IMR-90 (cell line): ENCODE data around the gene GRAMD2A. TPM values are rescaled to one million over a fixed set of nuclear protein-coding genes. Genes with fewer than 3 reads are reported as not detected.

Source experiments
- ATAC-seq: fragments of 200-7000 bp; cut with Tn5 transposase; 2 replicates; pipeline ENCODE4 v1.9.1; 2020; ENCODE audit warnings: low read depth, mild to moderate bottlenecking, moderate library complexity
- BruUV-seq: library from RNA; stranded (reverse); fragments of 400-500 nt; replicated peaks from 2 replicates; lab custom pipeline; 2021; lab: Mats Ljungman, UMichigan
- CTCF ChIA-PET: fragments of 300-600 bp; formaldehyde crosslinking; extraction: SDS; loops from one replicate; lab custom pipeline; 2021; ENCODE audit warnings: antibody characterized with exemption; lab: Yijun Ruan, JAX
- POLR2A ChIA-PET: fragments of 300-600 bp; sonication (Branson Sonifier 250); formaldehyde crosslinking; loops from one replicate; lab custom pipeline; 2022; ENCODE audit warnings: antibody characterized with exemption; ENCODE audit not compliant: unreplicated experiment; lab: Charles Lee
- DNase-seq: peaks from one replicate; pipeline ENCODE4 v3.0.0; 2013
- H2AFZ ChIP-seq: replicated peaks from 2 replicates; pipeline ENCODE3; 2013; ENCODE audit warnings: low read length, mild to moderate bottlenecking; ENCODE audit not compliant: poor library complexity
- H2AK5ac ChIP-seq: 2 replicates; pipeline ENCODE4 v1.6.1; 2013; ENCODE audit warnings: low read depth, low read length, inconsistent platforms
- H2AK9ac ChIP-seq: replicated peaks from 2 replicates; pipeline ENCODE3; 2013; ENCODE audit warnings: mild to moderate bottlenecking, low read depth, low read length, moderate library complexity; ENCODE audit not compliant: poor library complexity
- H2BK120ac ChIP-seq: 2 replicates; pipeline ENCODE4 v1.6.1; 2013; ENCODE audit warnings: low read depth, low read length, inconsistent platforms
- H2BK15ac ChIP-seq: 3 replicates; pipeline ENCODE4 v1.6.1; 2013; ENCODE audit warnings: low read depth, low read length, inconsistent platforms
- H2BK20ac ChIP-seq: 2 replicates; pipeline ENCODE4 v1.6.1; 2013; ENCODE audit warnings: low read depth, mild to moderate bottlenecking, inconsistent platforms, low read length, moderate library complexity
- H2BK5ac ChIP-seq: 2 replicates; pipeline ENCODE4 v1.6.1; 2013; ENCODE audit warnings: mild to moderate bottlenecking, low read depth, low read length, inconsistent platforms; ENCODE audit not compliant: poor library complexity, severe bottlenecking
- H3K14ac ChIP-seq: replicated peaks from 2 replicates; pipeline ENCODE4 v1.6.1; 2013; ENCODE audit warnings: low read depth, low read length, inconsistent platforms
- H3K18ac ChIP-seq: 2 replicates; pipeline ENCODE4 v1.6.1; 2013; ENCODE audit warnings: low read depth, low read length, control low read depth
- H3K23ac ChIP-seq: 2 replicates; pipeline ENCODE4 v1.6.1; 2013; ENCODE audit warnings: low read depth, low read length, inconsistent platforms
- H3K27ac ChIP-seq: 2 replicates; pipeline ENCODE4 v1.5.1; 2013; ENCODE audit warnings: mild to moderate bottlenecking, control low read depth, low read length; ENCODE audit not compliant: insufficient read depth
- H3K27me3 ChIP-seq: 2 replicates; pipeline ENCODE4 v1.6.1; 2013; ENCODE audit warnings: low read length; ENCODE audit not compliant: control insufficient read depth, insufficient read depth
- H3K36me3 ChIP-seq: 2 replicates; pipeline ENCODE4 v1.6.1; 2013; ENCODE audit warnings: low read length, mixed read lengths; ENCODE audit not compliant: control insufficient read depth, insufficient read depth
- H3K4ac ChIP-seq: 2 replicates; pipeline ENCODE4 v1.6.1; 2013; ENCODE audit warnings: low read depth, low read length, inconsistent platforms
- H3K4me1 ChIP-seq: 2 replicates; pipeline ENCODE4 v1.6.1; 2013; ENCODE audit warnings: low read length, mixed read lengths; ENCODE audit not compliant: control insufficient read depth, insufficient read depth
- H3K4me2 ChIP-seq: 2 replicates; pipeline ENCODE4 v1.6.1; 2013; ENCODE audit warnings: low read depth, mild to moderate bottlenecking, control low read depth, low read length, moderate library complexity
- H3K4me3 ChIP-seq: 2 replicates; pipeline ENCODE4 v1.5.1; 2013; ENCODE audit warnings: low read depth, mild to moderate bottlenecking, control low read depth, low read length, moderate library complexity; ENCODE audit not compliant: insufficient read depth
- H3K56ac ChIP-seq: 2 replicates; pipeline ENCODE4 v1.6.1; 2013; ENCODE audit warnings: low read length, inconsistent platforms; ENCODE audit not compliant: insufficient read depth; ENCODE audit errors: extremely low read depth
- H3K79me1 ChIP-seq, 2 experiments: 2 replicates each; pipeline ENCODE4 v1.6.1; 2013; ENCODE audit warnings: low read length in 2 of 2, inconsistent platforms in 1 of 2, low read depth in 1 of 2
- H3K9ac ChIP-seq: 2 replicates; pipeline ENCODE4 v1.6.1; 2013; ENCODE audit warnings: low read depth, low read length, control low read depth
- H3K9me1 ChIP-seq: 2 replicates; pipeline ENCODE4 v1.6.1; 2013; ENCODE audit warnings: low read length, inconsistent platforms; ENCODE audit not compliant: insufficient read depth
- H3K9me3 ChIP-seq: 2 replicates; pipeline ENCODE4 v1.6.1; 2013; ENCODE audit warnings: low read length; ENCODE audit not compliant: control insufficient read depth, insufficient read depth
- H4K20me1 ChIP-seq: 2 replicates; pipeline ENCODE4 v1.6.1; 2013; ENCODE audit warnings: low read length, inconsistent platforms; ENCODE audit not compliant: insufficient read depth
- H4K5ac ChIP-seq: 2 replicates; pipeline ENCODE4 v1.6.1; 2013; ENCODE audit warnings: mild to moderate bottlenecking, low read depth, low read length, control low read depth
- H4K8ac ChIP-seq, 2 experiments: 2 replicates each; pipeline ENCODE4 v1.6.1; 2013; ENCODE audit warnings: low read depth in 2 of 2, low read length in 2 of 2, control low read depth in 1 of 2, inconsistent platforms in 1 of 2
- H4K91ac ChIP-seq: 2 replicates; pipeline ENCODE4 v1.6.1; 2013; ENCODE audit warnings: low read depth, low read length, inconsistent platforms; ENCODE audit not compliant: insufficient read depth
- BHLHE40 ChIP-seq: fragments of 150-350 bp; IDR thresholded peaks from 2 replicates; pipeline ENCODE4 v1.6.1; 2016; ENCODE audit warnings: mild to moderate bottlenecking, low read depth, low read length
- CHD1 ChIP-seq: IDR thresholded peaks from 2 replicates; pipeline ENCODE4 v1.6.1; 2012; ENCODE audit warnings: low read depth, low read length, improper control_type of control experiment
- FOS ChIP-seq: fragments of 150-350 bp; IDR thresholded peaks from 2 replicates; pipeline ENCODE4 v1.6.1; 2016; ENCODE audit warnings: low read depth, low read length
- MAFK ChIP-seq: IDR thresholded peaks from 2 replicates; pipeline ENCODE4 v1.6.1; 2012; ENCODE audit warnings: low read depth, low read length, improper control_type of control experiment
- NFE2L2 ChIP-seq: fragments of 150-350 bp; IDR thresholded peaks from 2 replicates; pipeline ENCODE4 v1.6.1; 2016; ENCODE audit warnings: low read depth, mild to moderate bottlenecking, low read length
- POLR2A ChIP-seq: IDR thresholded peaks from 2 replicates; pipeline ENCODE4 v1.6.1; 2012; ENCODE audit warnings: mild to moderate bottlenecking, low read depth, low read length
- RCOR1 ChIP-seq: IDR thresholded peaks from 2 replicates; pipeline ENCODE4 v1.6.1; 2012; ENCODE audit warnings: mild to moderate bottlenecking, low read length, improper control_type of control experiment; ENCODE audit not compliant: insufficient replicate concordance
- USF2 ChIP-seq: fragments of 150-350 bp; IDR thresholded peaks from 2 replicates; pipeline ENCODE4 v1.6.1; 2017; ENCODE audit warnings: mild to moderate bottlenecking, antibody characterized with exemption, low read length, low read depth
- WGBS, 2 experiments: methylation state at CpG; one replicate each; pipeline versions ENCODE4 v1.1.5 to v1.1.7; 2013; ENCODE audit warnings: missing lambda C conversion rate in 2 of 2; ENCODE audit not compliant: insufficient read length in 1 of 2; ENCODE audit errors: extremely low coverage in 2 of 2; 5-methylcytosine and 5-hydroxymethylcytosine counted together
- dilution Hi-C: fragments of 300-500 bp; cut with HindIII; formaldehyde crosslinking; loops from one replicate; pipeline ENCODE4 v1.14.3; 2018; ENCODE audit warnings: low sequenced_read_pairs; ENCODE audit not compliant: unreplicated experiment
- in situ Hi-C: fragments of 300-500 bp; cut with MboI; formaldehyde crosslinking; loops from 3 replicates; pipeline ENCODE4 v1.14.3; 2019; ENCODE audit warnings: low sequenced_read_pairs, inconsistent platforms, mixed read lengths
- intact Hi-C: fragments of 100-400 bp; cut with micrococcal nuclease; formaldehyde crosslinking; loops from 2 replicates; pipeline ENCODE4 v1.10.0; 2022
- polyA plus RNA-seq, 3 experiments: library from polyadenylated mRNA; depleted of rRNA; stranded (reverse); fragments of >200 nt; gene quantifications; 2 replicates each; pipeline ENCODE4 v1.2.3, GENCODE V29; 2012; ENCODE audit warnings: low replicate concordance in 1 of 3
- total RNA-seq: library from RNA; depleted of rRNA; stranded (reverse); fragments of >200 nt; gene quantifications from 2 replicates; pipeline ENCODE4 v1.2.3, GENCODE V29; 2012

Gene GRAMD2A
- total and polyA plus RNA-seq, 2 of the 4 experiments (the other 2 are of a cell fraction) = 0.14 to 0.18 TPM

DNA sequence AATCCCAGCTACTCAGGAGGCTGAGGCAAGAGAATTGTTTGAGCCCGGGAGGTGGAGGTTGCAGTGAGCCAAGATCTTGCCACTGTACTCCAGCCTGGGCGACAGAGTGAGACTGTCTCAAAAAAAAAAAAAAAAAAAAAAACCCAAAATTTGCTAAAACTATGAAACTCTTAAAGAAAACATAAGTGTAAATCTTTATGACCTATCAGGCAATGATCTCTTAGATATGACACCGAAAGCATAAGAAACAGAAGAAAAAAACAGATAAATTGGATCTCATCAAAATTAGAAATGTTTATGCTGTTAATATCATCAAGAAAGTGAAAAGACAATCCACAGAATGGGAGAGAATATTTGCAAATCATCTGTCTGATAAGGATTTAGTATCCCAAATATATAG lies 15.3 kb downstream of the GRAMD2A start:
- no peak for ATAC-seq
- BruUV-seq = no TSS peak
- no peak for DNase-seq
- no peak overlapping the region for H4K5ac ChIP-seq
- no peak overlapping the region for H2AFZ ChIP-seq
- TF ChIP-seq MAFK (no peak), BHLHE40 (no peak), USF2 (no peak), NFE2L2 (no peak), FOS (no peak), RCOR1 (no peak), CHD1 (no peak), POLR2A (no peak)
- H3K4me1 ChIP-seq = peaks cover 3% of the 10 kb centered on the region; the same call in 1 of the 2 replicates
- H2BK20ac ChIP-seq = no peak overlapping the region
- in situ Hi-C loops = no loop called here
- dilution Hi-C loops = no loop called here
- H4K20me1 ChIP-seq = no peaks in the 10 kb centered on the region; the same call in 1 of the 2 replicates
- no peak overlapping the region for H2AK5ac ChIP-seq
- no peak overlapping the region for H4K8ac ChIP-seq
- ChIA-PET CTCF (no interaction called here), POLR2A (no interaction called here)
- no peak overlapping the region for H3K27ac ChIP-seq
- intact Hi-C loops = no loop called here
- H3K18ac ChIP-seq = no peak overlapping the region
- no peak overlapping the region for H3K56ac ChIP-seq
- H3K79me1 ChIP-seq = no peaks in the 10 kb centered on the region
- H3K9ac ChIP-seq = no peak overlapping the region
- H2BK5ac ChIP-seq = no peak overlapping the region
- no CpG with 5 or more reads among the region's 3 CpGs for WGBS, 2 experiments
- H3K27me3 ChIP-seq = peaks cover 27% of the 10 kb centered on the region
- no peak overlapping the region for H4K91ac ChIP-seq
- no peak overlapping the region for H2BK120ac ChIP-seq
- H2AK9ac ChIP-seq = no peak overlapping the region
- no peak overlapping the region for H3K4me3 ChIP-seq
- no peak overlapping the region for H3K4ac ChIP-seq
- no peak overlapping the region for H3K4me2 ChIP-seq
- H3K9me1 ChIP-seq = no peaks in the 10 kb centered on the region
- no peaks in the 10 kb centered on the region for H3K36me3 ChIP-seq
- no peak overlapping the region for H3K23ac ChIP-seq
- no peak overlapping the region for H2BK15ac ChIP-seq
- H3K14ac ChIP-seq = no peak overlapping the region
- H3K9me3 ChIP-seq = no peaks in the 10 kb centered on the region
